Ishikawa (cell line): ENCODE results near the gene LTA4H.

Source experiments
- CEBPB ChIP-seq: IDR thresholded peaks from 2 replicates; pipeline ENCODE4 v1.6.1; 2012
- CREB1 ChIP-seq: IDR thresholded peaks from 2 replicates; pipeline ENCODE4 v1.6.1; 2012; ENCODE audit warnings: low read depth
- EGR1 ChIP-seq: IDR thresholded peaks from 2 replicates; pipeline ENCODE4 v1.6.1; 2012
- EP300 ChIP-seq: IDR thresholded peaks from 2 replicates; pipeline ENCODE4 v1.6.1; 2012; ENCODE audit warnings: borderline replicate concordance
- FOXM1 ChIP-seq: IDR thresholded peaks from 2 replicates; pipeline ENCODE4 v1.6.1; 2012; ENCODE audit warnings: low read depth, borderline replicate concordance
- NFIC ChIP-seq: IDR thresholded peaks from 2 replicates; pipeline ENCODE4 v1.6.1; 2012
- RAD21 ChIP-seq: IDR thresholded peaks from 2 replicates; pipeline ENCODE4 v1.6.1; 2012; ENCODE audit warnings: low read depth
- TAF1 ChIP-seq: IDR thresholded peaks from 2 replicates; pipeline ENCODE4 v1.6.1; 2012; ENCODE audit warnings: low read depth, mild to moderate bottlenecking
- TCF12 ChIP-seq: IDR thresholded peaks from 2 replicates; pipeline ENCODE4 v1.6.1; 2012; ENCODE audit warnings: low read depth
- TEAD4 ChIP-seq: IDR thresholded peaks from 2 replicates; pipeline ENCODE4 v1.6.1; 2012
- USF1 ChIP-seq: IDR thresholded peaks from 2 replicates; pipeline ENCODE4 v1.6.1; 2012
- YY1 ChIP-seq: IDR thresholded peaks from 2 replicates; pipeline ENCODE4 v1.6.1; 2012; ENCODE audit warnings: low read depth
- ZBTB7A ChIP-seq: IDR thresholded peaks from 2 replicates; pipeline ENCODE4 v1.6.1; 2012; ENCODE audit warnings: low read depth
- TF ChIP-seq, protein P1 (sequence below): IDR thresholded peaks from 2 replicates; pipeline ENCODE4 v1.6.1; 2012
- TF ChIP-seq, protein P2 (sequence below): IDR thresholded peaks from 2 replicates; pipeline ENCODE4 v1.6.1; 2012; ENCODE audit warnings: low read depth, mild to moderate bottlenecking

Gene LTA4H

GRCh38 chr12:96061323-96061722 lies 25.9 kb upstream of the LTA4H start:
- TF ChIP-seq TAF1 (no peak), NFIC (no peak), ZBTB7A (no peak), TCF12 (no peak), CEBPB (no peak), EP300 (no peak), CREB1 (no peak), USF1 (no peak), YY1 (no peak), FOXM1 (no peak), EGR1 (no peak), RAD21 (no peak), TEAD4 (no peak)
- TF ChIP-seq, protein P1, sequence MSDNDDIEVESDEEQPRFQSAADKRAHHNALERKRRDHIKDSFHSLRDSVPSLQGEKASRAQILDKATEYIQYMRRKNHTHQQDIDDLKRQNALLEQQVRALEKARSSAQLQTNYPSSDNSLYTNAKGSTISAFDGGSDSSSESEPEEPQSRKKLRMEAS, result no peak
- TF ChIP-seq, protein P2, sequence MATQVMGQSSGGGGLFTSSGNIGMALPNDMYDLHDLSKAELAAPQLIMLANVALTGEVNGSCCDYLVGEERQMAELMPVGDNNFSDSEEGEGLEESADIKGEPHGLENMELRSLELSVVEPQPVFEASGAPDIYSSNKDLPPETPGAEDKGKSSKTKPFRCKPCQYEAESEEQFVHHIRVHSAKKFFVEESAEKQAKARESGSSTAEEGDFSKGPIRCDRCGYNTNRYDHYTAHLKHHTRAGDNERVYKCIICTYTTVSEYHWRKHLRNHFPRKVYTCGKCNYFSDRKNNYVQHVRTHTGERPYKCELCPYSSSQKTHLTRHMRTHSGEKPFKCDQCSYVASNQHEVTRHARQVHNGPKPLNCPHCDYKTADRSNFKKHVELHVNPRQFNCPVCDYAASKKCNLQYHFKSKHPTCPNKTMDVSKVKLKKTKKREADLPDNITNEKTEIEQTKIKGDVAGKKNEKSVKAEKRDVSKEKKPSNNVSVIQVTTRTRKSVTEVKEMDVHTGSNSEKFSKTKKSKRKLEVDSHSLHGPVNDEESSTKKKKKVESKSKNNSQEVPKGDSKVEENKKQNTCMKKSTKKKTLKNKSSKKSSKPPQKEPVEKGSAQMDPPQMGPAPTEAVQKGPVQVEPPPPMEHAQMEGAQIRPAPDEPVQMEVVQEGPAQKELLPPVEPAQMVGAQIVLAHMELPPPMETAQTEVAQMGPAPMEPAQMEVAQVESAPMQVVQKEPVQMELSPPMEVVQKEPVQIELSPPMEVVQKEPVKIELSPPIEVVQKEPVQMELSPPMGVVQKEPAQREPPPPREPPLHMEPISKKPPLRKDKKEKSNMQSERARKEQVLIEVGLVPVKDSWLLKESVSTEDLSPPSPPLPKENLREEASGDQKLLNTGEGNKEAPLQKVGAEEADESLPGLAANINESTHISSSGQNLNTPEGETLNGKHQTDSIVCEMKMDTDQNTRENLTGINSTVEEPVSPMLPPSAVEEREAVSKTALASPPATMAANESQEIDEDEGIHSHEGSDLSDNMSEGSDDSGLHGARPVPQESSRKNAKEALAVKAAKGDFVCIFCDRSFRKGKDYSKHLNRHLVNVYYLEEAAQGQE, result no peak

- no peak for TF ChIP-seq CEBPB
- no peak for TF ChIP-seq TCF12
- no peak for TF ChIP-seq ZBTB7A
- no peak for TF ChIP-seq EGR1
- TF ChIP-seq, protein P2, result no peak
- TF ChIP-seq NFIC, result no peak
- TF ChIP-seq FOXM1, result no peak
- TF ChIP-seq, protein P1, result no peak
- TF ChIP-seq TEAD4, result no peak
- no peak for TF ChIP-seq TAF1
- TF ChIP-seq YY1, result no peak
- no peak for TF ChIP-seq RAD21
- TF ChIP-seq USF1, result no peak
- TF ChIP-seq CREB1, result no peak
- TF ChIP-seq EP300, result no peak
Observed at GRCh38 chr12:96060041-96060440, 24.7 kb upstream of the LTA4H start.

- TF ChIP-seq, protein P1, result no peak
- TF ChIP-seq TEAD4 (no peak), EGR1 (no peak), TAF1 (no peak), ZBTB7A (no peak), FOXM1 (no peak), USF1 (no peak), YY1 (no peak), NFIC (no peak), RAD21 (no peak), CREB1 (no peak), CEBPB (no peak)
- TF ChIP-seq, protein P2, result no peak
Observed at GRCh38 chr12:96057986-96058553, 22.7 kb upstream of the LTA4H start.
